ENCODE results near the gene LRRFIP1. TPM values are rescaled to one million over a fixed set of nuclear protein-coding genes. Genes with fewer than 3 reads are reported as not detected.

LRRFIP1 gene
- total and polyA plus RNA-seq, 9 of the 15 experiments (the other 6 are each of a cell fraction or from before 2014, with no cell fraction given), result 13.1 to 45.2 (median 31.3) TPM

DNA sequence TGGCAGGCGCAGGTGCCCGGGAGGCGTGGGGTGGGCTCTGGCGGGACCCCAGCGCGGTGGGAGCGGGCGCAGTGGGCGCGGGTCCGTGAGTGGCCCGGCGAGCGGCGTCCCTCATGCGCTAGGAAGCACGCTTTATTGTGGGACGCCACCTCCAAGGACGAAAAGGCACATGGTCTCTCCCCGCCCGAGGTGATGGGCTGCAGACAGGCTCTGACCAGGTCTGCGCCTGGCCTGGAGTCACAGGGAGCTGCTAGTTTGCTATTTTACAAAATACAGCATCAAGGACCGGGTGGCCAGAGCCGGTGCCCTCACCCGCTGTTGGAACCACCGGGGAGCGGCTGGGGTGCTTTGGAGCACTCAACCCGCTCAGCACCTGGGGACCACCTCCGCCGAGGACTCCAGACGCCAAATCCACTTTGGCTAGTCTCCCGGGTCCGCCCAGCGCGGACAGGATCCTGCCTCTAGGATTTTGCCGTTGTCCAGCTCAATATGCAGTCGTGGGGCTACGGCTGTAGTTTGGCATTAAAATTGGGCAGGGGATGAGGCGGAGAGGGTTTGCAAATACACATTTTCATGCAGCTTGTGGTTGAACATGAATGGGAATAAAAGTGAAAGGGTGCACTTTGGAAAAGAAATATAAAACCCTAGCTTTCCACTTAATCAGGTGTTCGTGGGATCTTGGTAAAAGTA, 65.4 kb downstream of the LRRFIP1 start:
- in situ Hi-C loops (cut with MboI), result no loop called here
- under 1% methylated on average over 29 of the region's 40 CpGs for WGBS (ENCODE audit: insufficient coverage, low coverage, missing lambda C conversion rate)
- Histone ChIP-seq H3K4me3 (peak overlapping the region; percentile 86), H3K9me3 (replicated peaks; ENCODE audit: control insufficient read depth, insufficient read depth, low read depth, low read length) (no peaks in the 10 kb centered on the region), H3K27ac (ENCODE audit: extremely low read depth, low read depth, low read length) (peak overlapping the region; percentile 89), H3K4me1 (replicated peaks in 1 of 2; ENCODE audit: control insufficient read depth in 2 of 2, insufficient read depth in 2 of 2, low read length in 2 of 2) (peaks cover 26 to 37% of the 10 kb centered on the region in 2 experiments), H3K36me3 (ENCODE audit: control insufficient read depth, insufficient read depth, low read length) (no peaks in the 10 kb centered on the region), H3K9me1 (ENCODE audit: control insufficient read depth, insufficient read depth, low read length) (no peaks in the 10 kb centered on the region), H3K4me2 (ENCODE audit: insufficient read depth, low read length) (peak overlapping the region; percentile 81), H3K9ac (ENCODE audit: insufficient read depth in 1 of 2, low read depth in 2 of 2, low read length in 2 of 2) (peak overlapping the region; percentile 79 to 94), H4K20me1 (replicated peaks; ENCODE audit: control insufficient read depth, insufficient read depth, low read length) (peaks cover 10% of the 10 kb centered on the region), H3K27me3 (ENCODE audit: control insufficient read depth in 2 of 2, insufficient read depth in 2 of 2, low read length in 2 of 2) (no peaks in the 10 kb centered on the region), H3K79me2 (ENCODE audit: control insufficient read depth, insufficient read depth, low read length) (peaks cover 54% of the 10 kb centered on the region), H2AFZ (ENCODE audit: low read depth, low read length) (peak overlapping the region; percentile 79)
- ATAC-seq (peak; percentile 62), DNase-seq (ENCODE audit: extremely low read depth in 1 of 4, low spot score in 3 of 4) (peak in 2 of 4 experiments; percentile 21 to 47), FAIRE-seq (no peak)
- POLR2A ChIA-PET, result interaction anchor here (2.0 kb wide), 1 partner anchor 10 kb away, joined by 11 read pairs; no protein-coding TSS in a partner anchor
- intact Hi-C loops (cut with micrococcal nuclease), result no loop called here
- BruUV-seq (replicated peaks), result no TSS peak
- CTCF ChIA-PET (ENCODE audit: low intra/inter-chr PET ratio), result no interaction called here
- peak; percentile 79 for TF ChIP-seq POLR2G (IDR thresholded peaks at IDR 0.05; ENCODE audit: low read depth, low read length)
- TF ChIP-seq, protein P1, sequence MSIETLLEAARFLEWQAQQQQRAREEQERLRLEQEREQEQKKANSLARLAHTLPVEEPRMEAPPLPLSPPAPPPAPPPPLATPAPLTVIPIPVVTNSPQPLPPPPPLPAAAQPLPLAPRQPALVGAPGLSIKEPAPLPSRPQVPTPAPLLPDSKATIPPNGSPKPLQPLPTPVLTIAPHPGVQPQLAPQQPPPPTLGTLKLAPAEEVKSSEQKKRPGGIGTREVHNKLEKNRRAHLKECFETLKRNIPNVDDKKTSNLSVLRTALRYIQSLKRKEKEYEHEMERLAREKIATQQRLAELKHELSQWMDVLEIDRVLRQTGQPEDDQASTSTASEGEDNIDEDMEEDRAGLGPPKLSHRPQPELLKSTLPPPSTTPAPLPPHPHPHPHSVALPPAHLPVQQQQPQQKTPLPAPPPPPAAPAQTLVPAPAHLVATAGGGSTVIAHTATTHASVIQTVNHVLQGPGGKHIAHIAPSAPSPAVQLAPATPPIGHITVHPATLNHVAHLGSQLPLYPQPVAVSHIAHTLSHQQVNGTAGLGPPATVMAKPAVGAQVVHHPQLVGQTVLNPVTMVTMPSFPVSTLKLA (conservative IDR thresholded peaks at IDR 0.05), result peak; percentile 57 to 77
- no peak for TF ChIP-seq DPF2 (IDR thresholded peaks at IDR 0.05)
- TF ChIP-seq MYC (IDR thresholded peaks at IDR 0.05; ENCODE audit: low read depth, low read length), result peak; percentile 77
- no peak for TF ChIP-seq MYC (CRISPR knock-in tag; IDR thresholded peaks at IDR 0.05; ENCODE audit: borderline replicate concordance, low read depth)
- peak; percentile 68 for TF ChIP-seq L3MBTL2 (IDR thresholded peaks at IDR 0.05)
- peak; percentile 11; the same call in 1 of the 2 replicates for TF ChIP-seq PHF8 (IDR thresholded peaks at IDR 0.05; ENCODE audit: borderline replicate concordance, low read length)
- peak in 1 of 2 experiments; percentile 4; a peak in 1 of 4 replicates for TF ChIP-seq NONO (IDR thresholded peaks at IDR 0.05; ENCODE audit: low read depth in 2 of 2, low read length in 1 of 2)
- peak in 1 of 2 experiments; percentile 39; a peak in 1 of 4 replicates for TF ChIP-seq HDAC1 (IDR thresholded peaks at IDR 0.05)
- TF ChIP-seq, protein P2, sequence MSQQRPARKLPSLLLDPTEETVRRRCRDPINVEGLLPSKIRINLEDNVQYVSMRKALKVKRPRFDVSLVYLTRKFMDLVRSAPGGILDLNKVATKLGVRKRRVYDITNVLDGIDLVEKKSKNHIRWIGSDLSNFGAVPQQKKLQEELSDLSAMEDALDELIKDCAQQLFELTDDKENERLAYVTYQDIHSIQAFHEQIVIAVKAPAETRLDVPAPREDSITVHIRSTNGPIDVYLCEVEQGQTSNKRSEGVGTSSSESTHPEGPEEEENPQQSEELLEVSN (IDR thresholded peaks at IDR 0.05; ENCODE audit: borderline replicate concordance in 1 of 2, extremely low read depth in 1 of 2, insufficient read depth in 1 of 2, insufficient read length in 1 of 2, low read depth in 1 of 2, low read length in 1 of 2, poor library complexity in 1 of 2, severe bottlenecking in 1 of 2), result peak in 1 of 2 experiments; percentile 76
- TF ChIP-seq, protein P3, sequence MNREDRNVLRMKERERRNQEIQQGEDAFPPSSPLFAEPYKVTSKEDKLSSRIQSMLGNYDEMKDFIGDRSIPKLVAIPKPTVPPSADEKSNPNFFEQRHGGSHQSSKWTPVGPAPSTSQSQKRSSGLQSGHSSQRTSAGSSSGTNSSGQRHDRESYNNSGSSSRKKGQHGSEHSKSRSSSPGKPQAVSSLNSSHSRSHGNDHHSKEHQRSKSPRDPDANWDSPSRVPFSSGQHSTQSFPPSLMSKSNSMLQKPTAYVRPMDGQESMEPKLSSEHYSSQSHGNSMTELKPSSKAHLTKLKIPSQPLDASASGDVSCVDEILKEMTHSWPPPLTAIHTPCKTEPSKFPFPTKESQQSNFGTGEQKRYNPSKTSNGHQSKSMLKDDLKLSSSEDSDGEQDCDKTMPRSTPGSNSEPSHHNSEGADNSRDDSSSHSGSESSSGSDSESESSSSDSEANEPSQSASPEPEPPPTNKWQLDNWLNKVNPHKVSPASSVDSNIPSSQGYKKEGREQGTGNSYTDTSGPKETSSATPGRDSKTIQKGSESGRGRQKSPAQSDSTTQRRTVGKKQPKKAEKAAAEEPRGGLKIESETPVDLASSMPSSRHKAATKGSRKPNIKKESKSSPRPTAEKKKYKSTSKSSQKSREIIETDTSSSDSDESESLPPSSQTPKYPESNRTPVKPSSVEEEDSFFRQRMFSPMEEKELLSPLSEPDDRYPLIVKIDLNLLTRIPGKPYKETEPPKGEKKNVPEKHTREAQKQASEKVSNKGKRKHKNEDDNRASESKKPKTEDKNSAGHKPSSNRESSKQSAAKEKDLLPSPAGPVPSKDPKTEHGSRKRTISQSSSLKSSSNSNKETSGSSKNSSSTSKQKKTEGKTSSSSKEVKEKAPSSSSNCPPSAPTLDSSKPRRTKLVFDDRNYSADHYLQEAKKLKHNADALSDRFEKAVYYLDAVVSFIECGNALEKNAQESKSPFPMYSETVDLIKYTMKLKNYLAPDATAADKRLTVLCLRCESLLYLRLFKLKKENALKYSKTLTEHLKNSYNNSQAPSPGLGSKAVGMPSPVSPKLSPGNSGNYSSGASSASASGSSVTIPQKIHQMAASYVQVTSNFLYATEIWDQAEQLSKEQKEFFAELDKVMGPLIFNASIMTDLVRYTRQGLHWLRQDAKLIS (CRISPR knock-in tag; IDR thresholded peaks at IDR 0.05), result no peak

Measured in K562 (cell line).